Medulla oblongata (tissue), 1 donor: ENCODE measurements around the gene IL1RAPL2.

ENCODE experiments used
- DNase-seq: peaks from one replicate; pipeline ENCODE4 v3.0.0-alpha.2; 2015; ENCODE audit errors: extremely low spot score

IL1RAPL2 gene

DNA sequence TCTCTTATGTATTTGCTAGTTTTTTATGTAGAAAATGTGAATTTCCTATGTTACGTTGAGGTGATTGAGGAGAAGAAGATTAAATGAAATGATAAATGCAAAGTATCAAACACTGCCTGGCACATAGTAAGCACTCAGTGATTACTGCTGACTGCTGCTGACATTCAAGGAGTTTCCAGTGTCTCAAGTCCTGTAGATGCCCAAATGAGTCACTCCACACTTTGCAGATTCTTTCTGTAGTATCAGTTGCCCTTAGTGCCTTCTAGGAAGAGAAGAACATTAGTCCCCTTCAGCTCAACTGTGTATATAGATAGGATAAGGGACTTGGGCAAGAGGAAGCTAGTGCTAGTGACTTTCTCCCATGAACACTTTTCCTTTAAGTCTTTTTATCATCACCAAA, 895.0 kb downstream of the IL1RAPL2 start:
- DNase-seq: no peak

DNA sequence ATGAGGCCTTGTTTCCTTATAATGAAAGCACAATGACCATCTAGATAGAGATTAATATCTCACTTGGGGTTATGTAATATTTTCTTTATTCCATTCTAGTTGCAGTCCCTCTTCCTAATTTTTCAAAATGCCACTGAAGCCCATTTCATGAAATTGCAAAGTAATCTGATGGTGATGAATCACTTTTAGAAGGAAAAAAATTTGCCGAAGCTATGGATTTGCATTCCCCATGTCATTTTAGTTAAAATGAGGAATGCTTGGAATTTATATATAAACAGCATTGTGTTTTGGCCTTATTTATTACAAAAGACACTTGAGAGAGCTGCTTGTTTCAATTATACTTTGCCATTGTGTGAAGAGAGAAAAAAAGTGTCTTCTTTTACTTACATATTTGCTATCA, 896.2 kb downstream of the IL1RAPL2 start:
- no peak for DNase-seq

DNA sequence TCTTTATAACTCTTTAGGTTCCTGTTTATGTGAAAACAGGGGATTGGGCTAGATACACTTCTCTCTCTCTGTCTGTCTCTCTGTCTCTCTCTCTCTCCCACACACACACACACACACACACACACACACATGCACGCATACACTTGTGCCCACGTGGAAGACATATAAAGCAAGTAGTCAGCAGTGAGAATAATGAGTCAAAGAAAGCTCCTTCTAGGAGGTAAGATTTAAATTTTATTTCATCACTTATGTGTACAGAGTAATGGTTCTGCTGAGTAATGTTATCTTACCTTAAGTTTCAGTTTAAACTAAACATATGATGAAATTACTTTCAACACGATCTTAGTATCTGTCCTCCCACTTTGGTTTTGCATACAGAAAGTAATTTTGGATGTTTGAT, 897.5 kb downstream of the IL1RAPL2 start:
- DNase-seq: no peak

DNA sequence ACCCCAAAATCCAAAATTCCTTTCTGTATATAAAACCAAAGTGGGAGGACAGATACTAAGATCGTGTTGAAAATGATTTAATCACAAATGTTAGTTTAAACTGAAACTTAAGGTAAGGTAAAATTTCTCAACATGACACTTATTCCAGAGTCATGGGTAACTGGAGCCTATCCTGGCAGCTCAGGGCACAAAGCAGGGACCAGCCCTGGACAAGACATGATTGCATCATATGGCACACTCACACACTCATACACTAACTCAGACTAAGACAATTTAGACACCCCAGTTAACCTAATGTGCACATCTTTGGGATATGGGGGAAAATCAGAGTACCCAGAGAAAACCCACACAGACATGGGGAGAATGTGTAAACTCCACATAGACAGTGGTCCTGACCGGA, 898.6 kb downstream of the IL1RAPL2 start:
- DNase-seq: no peak

DNA sequence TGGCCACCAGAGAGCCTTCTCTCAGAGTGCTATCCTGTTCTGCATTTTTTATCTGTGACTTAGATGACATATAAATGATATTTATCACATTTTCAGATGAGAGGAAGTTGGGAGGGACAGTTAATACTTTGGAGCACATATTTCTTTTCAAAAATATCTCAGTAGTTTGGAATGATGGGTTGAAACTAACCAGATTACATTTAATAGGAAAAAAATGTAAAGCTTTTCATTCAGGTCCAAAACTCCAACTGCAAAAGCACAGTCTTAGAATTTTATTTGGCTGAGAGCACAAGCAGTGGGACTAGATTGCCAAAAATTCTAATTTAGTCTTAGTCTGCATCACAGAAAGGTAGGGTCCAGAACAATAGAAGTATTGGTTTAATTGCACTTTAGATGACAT, 902.7 kb downstream of the IL1RAPL2 start:
- DNase-seq: no peak

DNA sequence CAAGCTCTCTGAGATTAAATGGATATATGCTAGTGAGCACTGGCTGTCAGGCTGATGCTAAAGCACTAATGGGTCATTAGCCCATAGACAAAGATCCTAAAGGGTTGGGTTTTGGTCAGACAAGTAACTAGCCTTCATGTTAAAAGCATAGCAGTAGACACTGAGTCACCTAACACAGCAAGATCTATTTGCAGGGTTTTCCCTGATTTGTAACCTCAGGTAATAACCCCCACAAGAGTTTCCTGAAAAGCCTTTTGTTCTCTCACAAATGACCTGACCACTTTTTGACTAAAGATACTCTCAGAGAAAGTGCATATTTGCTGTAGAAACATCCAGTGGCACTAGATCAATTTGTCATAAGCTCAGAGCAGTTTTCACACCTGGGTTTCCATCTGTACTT, 905.6 kb downstream of the IL1RAPL2 start:
- no peak for DNase-seq

DNA sequence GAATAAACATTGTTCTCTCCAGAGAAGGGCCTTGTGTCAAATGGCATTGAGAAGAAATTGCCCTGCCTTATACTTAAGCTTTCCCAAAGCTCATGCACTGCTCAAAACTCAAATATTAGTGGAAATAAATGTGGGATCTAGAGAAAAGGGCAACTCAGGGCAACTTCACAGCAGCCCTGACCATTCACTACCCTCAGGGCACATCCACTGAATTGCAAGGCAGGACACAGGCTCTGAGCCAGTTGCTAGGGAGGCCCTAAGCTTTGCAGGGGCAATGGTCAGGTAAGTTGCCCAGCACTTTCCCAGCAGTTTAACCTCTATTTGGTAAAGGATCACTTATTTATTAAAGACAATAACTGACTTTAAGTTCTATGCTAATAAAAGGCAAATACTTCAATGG, 909.8 kb downstream of the IL1RAPL2 start:
- no peak for DNase-seq

DNA sequence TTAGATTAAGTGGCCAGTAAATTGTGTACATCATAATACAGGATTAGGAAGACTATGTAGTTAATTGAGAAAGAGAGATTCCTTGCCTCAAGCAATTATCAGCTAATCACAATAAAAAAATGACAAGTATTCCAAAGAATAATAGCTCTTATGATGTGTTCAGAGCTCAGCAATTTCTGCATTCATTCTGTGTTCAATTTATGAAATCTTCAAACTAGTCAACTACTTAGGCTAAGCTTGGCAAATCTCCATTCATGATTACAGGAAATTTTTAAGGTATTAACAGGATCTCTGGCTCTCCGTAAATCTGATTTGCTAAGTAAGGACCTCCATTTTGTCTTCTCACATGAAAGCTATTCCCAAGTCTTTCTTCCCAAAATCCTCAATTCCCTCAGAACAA, 911.4 kb downstream of the IL1RAPL2 start:
- no peak for DNase-seq

DNA sequence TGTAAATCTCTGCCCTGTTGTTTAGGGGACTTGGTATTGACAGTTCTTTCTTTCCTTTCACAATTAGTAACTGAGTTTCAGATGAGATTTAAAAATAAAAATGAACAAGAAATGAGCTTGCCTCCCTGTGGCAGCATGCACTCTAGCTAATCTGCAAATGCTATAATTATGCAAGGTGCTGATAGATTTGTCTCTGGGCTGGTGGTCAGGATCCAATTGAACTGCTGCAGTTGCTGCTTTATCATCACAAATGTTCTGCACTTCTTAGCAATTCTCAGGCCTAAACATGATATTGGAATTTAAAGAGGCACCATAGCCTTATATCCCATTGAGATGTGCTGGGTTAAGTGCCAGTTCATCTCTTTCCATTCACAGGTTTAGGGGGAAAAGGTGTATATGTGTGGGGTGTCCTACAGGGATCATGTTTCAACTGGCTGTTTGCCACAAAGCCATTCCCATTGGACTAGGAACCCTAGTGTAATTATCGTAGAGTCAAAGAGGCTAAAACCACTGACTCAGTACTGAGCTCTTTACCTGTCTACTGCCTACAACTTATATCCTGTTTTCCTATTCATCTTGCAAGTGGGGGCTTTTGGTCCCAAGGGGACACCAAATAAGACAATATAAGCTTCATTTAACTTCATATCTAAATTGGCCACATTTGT, 914.8 kb downstream of the IL1RAPL2 start:
- DNase-seq: no peak

DNA sequence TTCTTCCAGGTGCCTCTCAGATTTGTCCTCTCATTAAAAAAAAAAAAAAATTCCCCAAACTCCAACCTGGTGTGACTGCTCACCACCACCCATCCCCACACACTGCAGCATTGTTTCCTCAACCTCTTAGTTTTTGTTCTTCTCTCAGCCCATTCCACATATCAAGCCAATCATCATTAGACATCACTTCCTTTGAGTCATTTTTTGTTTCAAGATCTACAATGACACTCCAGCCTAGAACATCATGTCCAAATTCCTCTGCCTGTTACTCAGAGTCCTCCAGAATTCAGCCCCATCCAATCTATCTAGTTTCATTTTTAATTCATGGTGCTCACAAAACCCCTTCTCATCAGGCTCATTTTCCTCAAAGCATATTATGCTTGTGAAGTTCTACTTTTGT, 917.0 kb downstream of the IL1RAPL2 start:
- DNase-seq: no peak

DNA sequence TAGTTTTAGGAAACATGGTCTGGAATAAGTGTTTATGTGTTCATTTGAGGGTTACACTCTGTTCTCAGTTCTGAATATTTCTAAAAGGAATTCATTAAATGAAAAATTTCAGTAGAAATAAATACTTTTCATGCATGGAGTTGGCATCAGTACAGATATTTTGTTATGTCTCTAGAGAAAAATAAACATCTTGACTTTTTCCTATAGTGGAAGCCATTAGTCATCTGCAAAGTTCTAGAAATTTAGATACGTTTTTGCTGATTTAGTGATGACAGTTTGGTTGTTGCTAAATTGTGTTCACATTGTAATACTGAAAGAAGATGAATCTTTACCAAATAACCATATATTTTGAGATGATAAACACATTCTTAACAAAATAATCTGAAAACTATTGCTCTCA, 922.7 kb downstream of the IL1RAPL2 start:
- DNase-seq: no peak

DNA sequence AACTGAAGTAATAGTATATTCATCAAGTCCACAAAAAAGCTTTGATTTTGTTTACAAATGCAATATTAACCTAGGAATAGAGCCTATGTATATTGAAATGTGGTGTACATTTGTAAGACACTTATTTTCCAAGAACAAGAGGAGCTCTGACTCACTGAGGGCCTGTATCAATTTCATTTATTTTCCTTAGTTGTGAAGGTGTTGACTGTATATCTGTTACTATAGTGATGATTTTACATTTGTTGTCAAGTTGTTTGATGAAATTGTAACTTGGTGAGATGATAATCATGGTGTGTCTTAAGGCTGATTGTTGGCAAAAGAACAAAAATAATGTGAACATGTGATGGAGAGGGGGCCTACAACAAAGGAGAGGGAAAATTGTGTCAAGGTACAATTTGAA, 929.4 kb downstream of the IL1RAPL2 start:
- DNase-seq: no peak

DNA sequence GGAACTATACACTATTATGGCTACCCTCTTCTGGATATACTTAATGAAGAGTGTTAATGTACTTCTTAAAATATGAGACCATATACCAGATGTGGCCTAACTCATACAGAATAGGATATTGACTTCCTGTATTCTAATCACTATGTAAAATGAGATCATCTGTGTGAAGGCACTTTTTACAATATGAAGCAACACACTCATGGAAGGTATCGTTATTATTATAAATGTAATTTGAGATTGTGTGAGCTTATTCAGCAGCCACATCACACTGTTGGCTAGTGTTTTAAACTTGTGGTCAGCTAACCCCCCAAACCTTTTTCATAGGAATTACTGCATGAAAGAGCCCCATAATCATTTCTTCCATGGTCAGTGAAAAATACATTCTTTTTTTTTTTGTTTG, 936.3 kb downstream of the IL1RAPL2 start:
- DNase-seq: no peak

DNA sequence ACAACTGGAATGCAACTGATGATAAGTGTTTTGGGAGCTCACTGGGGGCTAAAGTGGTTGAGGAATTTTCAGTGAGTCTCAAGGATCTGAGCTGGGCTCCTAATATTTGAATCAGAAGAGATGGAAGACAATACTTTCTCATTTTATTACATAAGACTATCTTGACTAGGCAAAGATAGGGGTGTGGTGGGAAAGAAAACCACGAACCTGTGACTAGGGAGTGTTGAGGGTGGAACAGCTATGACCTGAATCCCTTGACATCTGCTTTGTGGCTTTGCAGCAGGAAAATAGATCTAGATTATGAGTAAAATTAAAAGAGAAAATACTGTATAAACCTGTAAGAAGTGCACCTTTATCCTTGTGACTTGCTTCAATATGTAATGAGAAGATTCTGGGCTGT, 949.6 kb downstream of the IL1RAPL2 start:
- DNase-seq: no peak

DNA sequence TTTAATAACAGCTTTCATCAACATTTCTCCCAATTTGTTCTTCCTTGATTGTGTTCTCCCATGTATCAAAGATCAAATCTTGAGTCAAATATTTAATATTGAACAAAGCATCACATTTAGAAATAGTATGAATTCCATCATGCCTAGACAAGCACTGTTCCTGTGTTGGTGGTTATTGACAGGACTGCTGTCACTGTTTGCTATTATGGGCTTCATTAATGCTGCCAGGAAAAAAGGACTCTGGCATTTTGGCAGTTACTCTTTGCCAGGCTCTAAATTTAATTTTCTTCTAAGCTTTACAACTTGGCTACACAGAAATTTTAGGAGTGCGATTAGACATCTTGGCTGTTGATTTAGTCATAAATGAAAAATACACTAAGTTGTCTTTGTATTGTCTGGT, 960.4 kb downstream of the IL1RAPL2 start:
- no peak for DNase-seq

DNA sequence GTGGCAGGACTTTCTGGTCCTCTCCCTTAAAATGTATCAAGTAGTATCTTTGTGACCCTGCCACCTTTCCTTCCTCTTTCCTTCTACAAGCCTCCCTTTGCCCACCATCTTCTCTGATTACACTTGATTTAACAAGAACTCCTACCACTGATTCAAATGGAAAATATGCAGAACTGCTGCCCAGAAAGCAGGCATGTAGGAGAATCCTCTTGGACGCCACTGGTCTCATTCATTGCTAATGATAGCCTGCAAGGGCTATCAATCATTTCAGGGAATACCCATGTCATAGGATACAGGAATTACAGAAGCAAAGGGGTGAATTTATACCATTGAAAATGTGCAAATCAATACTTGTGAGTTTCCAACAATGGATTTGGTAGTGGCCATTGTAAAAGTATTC, 961.8 kb downstream of the IL1RAPL2 start:
- DNase-seq: no peak

DNA sequence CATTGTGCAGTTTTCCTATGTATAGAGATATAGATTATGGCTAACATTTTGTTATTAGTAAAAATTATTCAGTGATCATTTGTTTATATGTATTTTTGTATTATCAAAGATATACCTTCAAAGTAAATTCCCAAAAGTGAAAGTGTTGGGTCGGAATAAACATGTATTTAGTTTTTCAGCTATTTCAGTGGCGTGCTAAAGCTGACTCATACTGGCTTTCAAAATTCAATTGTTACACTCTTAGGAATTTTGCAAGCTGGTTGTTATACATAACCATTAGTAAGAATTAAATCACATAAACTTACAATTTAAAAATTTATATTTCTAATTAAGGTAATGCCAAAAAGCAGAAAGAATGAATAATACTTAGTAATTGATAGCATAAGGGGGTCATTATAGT, 968.0 kb downstream of the IL1RAPL2 start:
- no peak for DNase-seq

DNA sequence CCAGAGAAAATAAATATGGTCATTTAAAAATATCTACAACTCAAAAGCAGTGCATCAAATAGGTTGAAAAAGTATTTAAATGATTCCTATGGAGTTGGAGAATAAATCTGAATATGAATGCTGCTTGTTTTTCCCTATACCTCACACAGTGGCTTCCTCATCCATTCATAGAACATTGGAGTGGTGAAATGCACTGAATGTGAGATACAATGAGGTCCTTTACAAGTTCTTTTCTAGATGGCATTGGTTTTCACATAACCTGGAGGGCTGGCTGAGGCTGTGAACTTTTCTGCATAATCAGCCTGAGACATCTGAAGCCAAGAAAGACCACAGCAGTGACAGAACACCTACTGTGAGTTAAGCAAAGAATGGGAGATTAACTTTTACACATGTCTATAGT, 977.3 kb downstream of the IL1RAPL2 start:
- no peak for DNase-seq

DNA sequence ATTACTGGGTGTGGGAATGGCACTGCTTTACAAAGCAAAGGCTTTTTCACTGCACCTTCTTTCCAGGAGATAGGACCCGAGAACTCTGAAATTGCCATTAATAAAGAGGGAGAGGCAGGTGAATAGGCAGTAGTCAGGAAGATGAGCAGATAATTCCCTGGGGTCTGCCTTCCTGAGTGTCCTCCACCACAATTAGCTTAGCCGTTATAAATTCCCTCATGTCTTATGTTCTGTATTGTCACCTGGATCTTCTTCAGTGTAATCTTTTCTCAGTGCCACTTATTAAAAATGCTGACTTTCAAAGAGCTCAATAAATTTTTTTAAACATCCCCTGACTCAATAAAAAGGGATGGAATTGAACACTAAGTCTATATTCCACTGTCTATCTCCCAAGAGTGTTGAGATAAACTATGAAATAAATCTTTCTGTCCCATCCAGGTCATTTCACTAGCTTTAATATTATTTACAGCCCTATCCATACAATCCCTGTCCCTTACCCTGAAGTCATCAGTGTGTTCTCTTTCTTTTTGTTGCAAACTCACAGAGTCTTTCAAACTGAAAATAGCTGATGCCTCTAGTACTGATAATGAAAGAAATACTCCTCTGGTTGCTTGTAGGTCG, 984.2 kb downstream of the IL1RAPL2 start:
- no peak for DNase-seq

DNA sequence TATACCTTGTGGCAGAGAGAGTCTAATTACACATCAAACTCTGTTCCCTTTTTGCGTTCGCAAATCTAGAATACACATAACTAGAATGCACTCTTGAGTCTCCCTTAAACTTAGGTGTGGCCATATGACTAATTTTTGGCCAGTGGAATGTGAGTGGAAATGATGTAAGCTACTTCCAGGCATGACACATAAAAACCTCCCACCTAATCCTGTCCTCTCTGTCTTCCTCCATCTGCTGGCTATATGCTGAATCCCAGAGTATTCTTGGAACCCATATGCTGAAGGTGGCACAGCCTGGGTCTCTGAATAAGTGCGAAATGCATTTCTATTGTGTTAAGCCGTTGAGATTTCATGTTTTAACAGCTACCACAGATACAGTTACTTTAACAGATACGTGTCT, 986.4 kb downstream of the IL1RAPL2 start:
- no peak for DNase-seq

DNA sequence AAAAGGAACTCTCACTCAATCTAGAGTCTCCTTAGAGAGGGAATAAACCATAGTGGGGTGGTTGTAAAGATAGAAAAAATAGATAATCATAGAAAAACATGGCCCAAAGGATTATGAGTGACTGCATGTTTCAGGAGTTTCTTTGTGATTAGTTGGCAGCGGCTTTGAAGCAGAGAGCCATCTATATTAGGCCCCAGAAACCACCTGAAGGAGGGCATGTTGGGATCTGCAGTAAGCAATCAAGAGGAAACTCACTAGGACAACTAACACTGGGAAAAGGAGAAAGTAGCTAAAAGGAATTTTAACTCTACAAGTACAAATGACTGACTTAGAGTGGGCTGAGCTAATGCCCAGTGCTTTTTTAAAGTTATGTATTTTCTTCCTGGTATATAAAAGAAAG, 987.1 kb downstream of the IL1RAPL2 start:
- no peak for DNase-seq

DNA sequence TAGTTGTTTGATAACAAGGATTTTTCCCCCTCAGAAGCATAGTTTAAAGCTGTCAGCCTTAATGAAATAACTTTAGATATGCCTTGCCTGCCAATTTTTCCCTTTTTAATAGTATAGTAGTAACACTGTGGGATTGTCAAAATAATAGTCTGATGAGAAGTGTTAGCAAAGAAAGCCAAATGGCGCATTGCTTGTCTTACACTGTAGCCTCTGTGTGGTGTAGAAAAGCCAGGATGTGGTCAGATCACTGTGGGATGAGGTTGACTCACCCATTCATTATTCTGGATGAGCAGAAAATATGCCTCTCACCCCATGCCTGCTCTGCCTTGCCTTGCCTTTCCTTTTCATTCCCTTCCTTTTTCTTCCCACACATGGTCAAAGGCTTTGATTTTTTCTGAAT, 998.5 kb downstream of the IL1RAPL2 start:
- DNase-seq: no peak

DNA sequence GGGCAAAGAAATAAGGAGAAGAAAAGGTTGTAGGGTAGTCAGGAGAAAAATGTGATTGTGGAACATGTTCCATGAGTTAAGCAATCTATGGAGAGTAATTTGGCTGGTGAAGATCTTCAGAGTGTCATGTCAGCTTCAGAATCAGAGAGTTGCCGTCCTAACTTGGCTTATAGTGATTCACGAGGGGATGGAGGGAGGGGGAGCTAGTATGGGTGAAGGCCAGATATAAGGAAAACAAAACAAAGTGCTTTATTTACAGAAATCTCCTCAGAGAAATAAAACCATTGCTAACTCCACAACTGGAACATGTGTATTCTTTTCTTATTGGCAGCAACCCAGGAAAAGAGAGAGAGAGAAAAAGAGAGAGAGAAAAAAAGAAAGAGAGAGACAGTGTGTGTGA, 999.9 kb downstream of the IL1RAPL2 start:
- no peak for DNase-seq

DNA sequence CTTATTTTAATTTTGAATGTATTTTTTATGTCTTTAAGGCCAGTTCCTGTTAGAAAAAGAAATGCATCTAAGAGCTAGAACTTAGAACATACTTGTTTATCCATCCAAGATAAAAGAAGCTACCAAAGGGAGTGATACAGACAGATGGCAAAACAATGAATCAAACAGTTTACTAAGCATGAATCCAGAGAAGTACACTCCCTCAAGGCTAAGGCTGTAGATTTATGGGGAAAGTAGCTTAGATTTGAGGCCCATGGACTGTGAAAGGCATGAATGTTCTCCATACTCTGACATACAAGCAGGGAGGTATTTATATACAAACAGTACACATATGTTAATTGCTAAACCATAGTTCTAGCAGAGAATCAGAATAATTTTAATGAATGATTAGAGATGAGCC, 1001.1 kb downstream of the IL1RAPL2 start:
- DNase-seq: no peak
